Measurements from ENCODE around the gene AMOTL1. TPM values are rescaled to one million over a fixed set of nuclear protein-coding genes. Genes with fewer than 3 reads are reported as not detected.

The AMOTL1 gene
- total and polyA plus RNA-seq, 8 donors = 5.0 to 46.3 (median 14.8) TPM

- intact Hi-C loops (cut with DNase I; ENCODE audit: low total_unique reads) = no loop called here
- Histone ChIP-seq H3K27me3 (no peaks in the 10 kb centered on the region), H3K4me1 (no peaks in the 10 kb centered on the region), H3K4me3 (no peak overlapping the region), H3K27ac (no peak overlapping the region), H3K9me3 (no peaks in the 10 kb centered on the region), H3K36me3 (no peaks in the 10 kb centered on the region)
- 66 to 87% (median 78%) methylated on average over 1 of the region's 1 CpG for WGBS, 5 donors
- TF ChIP-seq EP300 (IDR thresholded peaks at IDR 0.05) (no peak), POLR2AphosphoS5 (IDR thresholded peaks at IDR 0.05) (no peak), POLR2A (IDR thresholded peaks at IDR 0.05) (no peak)
- TF ChIP-seq, protein P1, sequence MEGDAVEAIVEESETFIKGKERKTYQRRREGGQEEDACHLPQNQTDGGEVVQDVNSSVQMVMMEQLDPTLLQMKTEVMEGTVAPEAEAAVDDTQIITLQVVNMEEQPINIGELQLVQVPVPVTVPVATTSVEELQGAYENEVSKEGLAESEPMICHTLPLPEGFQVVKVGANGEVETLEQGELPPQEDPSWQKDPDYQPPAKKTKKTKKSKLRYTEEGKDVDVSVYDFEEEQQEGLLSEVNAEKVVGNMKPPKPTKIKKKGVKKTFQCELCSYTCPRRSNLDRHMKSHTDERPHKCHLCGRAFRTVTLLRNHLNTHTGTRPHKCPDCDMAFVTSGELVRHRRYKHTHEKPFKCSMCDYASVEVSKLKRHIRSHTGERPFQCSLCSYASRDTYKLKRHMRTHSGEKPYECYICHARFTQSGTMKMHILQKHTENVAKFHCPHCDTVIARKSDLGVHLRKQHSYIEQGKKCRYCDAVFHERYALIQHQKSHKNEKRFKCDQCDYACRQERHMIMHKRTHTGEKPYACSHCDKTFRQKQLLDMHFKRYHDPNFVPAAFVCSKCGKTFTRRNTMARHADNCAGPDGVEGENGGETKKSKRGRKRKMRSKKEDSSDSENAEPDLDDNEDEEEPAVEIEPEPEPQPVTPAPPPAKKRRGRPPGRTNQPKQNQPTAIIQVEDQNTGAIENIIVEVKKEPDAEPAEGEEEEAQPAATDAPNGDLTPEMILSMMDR (IDR thresholded peaks at IDR 0.05) = no peak
- no peak for DNase-seq
Measured at GRCh38 chr11:94722735-94723134, 45.4 kb upstream of the AMOTL1 start.

- no peaks in the 10 kb centered on the region for H3K36me3 ChIP-seq
- no peak for TF ChIP-seq POLR2A (IDR thresholded peaks at IDR 0.05)
- no peak for TF ChIP-seq EP300 (IDR thresholded peaks at IDR 0.05)
- TF ChIP-seq, protein P1 (IDR thresholded peaks at IDR 0.05) = no peak
- no peak for TF ChIP-seq POLR2AphosphoS5 (IDR thresholded peaks at IDR 0.05)
- no peaks in the 10 kb centered on the region for H3K9me3 ChIP-seq
- no peak overlapping the region for H3K4me3 ChIP-seq
- DNase-seq = no peak
- H3K4me1 ChIP-seq = no peaks in the 10 kb centered on the region
- no peaks in the 10 kb centered on the region for H3K27me3 ChIP-seq
- no peak overlapping the region for H3K27ac ChIP-seq
- WGBS, 5 donors = 75 to 96% (median 85%) methylated on average over 2 of the region's 2 CpGs
- intact Hi-C loops (cut with DNase I; ENCODE audit: low total_unique reads) = no loop called here
Measured at GRCh38 chr11:94725097-94725496, 43.1 kb upstream of the AMOTL1 start.

DNA sequence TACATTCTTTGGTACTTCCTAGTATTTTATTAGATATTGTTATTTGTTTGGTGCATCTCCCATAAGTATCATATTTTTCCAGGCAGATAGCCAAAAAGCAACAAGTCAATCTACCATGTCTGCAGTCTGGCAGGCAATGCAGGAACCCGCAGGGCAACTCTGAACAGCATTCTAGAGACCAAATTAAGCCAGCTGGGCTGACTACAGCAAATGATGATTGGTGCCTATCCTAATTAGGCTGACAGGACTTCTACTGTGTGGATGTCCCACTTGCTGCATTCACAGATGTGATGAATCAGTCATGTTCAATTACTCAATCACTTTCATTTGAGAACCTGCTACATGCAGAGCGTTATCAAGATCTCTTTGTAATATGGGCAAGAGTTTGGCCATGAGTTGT is 40.3 kb upstream of the AMOTL1 start:
- Histone ChIP-seq H3K27me3 (no peaks in the 10 kb centered on the region), H3K36me3 (no peaks in the 10 kb centered on the region), H3K4me1 (peaks cover 0 to 13% (median 2%) of the 10 kb centered on the region in 4 donors), H3K27ac (no peak overlapping the region), H3K9me3 (no peaks in the 10 kb centered on the region), H3K4me3 (no peak overlapping the region)
- no peak for DNase-seq
- TF ChIP-seq, protein P1 (IDR thresholded peaks at IDR 0.05) = no peak
- no peak for TF ChIP-seq POLR2A (IDR thresholded peaks at IDR 0.05)
- TF ChIP-seq EP300 (IDR thresholded peaks at IDR 0.05) = no peak
- no peak for TF ChIP-seq POLR2AphosphoS5 (IDR thresholded peaks at IDR 0.05)
- 78 to 96% (median 89%) methylated on average over 2 of the region's 2 CpGs for WGBS, 5 donors
- intact Hi-C loops (cut with DNase I; ENCODE audit: low total_unique reads) = no loop called here

DNA sequence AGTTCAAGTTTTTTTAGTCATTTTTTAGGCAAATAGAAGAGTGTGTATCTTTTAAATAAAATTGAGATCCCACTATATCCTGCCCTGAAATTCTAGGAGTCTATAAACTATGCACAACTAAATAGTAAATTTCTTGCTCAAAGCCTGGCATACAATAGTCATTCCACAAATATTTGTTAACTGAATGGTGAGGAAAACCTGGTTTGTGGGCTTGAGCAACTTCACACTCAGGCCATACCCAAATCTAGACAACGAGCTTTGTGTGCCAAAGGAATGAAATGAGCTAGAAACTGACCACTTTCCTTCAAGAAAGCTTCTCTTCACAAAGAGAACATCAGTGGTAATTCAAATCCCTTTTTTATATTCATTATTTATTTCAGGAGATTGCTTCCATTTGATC is 39.6 kb upstream of the AMOTL1 start:
- H3K4me3 ChIP-seq = no peak overlapping the region
- H3K9me3 ChIP-seq = no peaks in the 10 kb centered on the region
- 61 to 86% (median 77%) methylated on average over 1 of the region's 1 CpG for WGBS, 5 donors
- peaks cover 0 to 15% (median 5%) of the 10 kb centered on the region in 4 donors for H3K4me1 ChIP-seq
- no peaks in the 10 kb centered on the region for H3K27me3 ChIP-seq
- H3K36me3 ChIP-seq = no peaks in the 10 kb centered on the region
- TF ChIP-seq, protein P1 (IDR thresholded peaks at IDR 0.05) = no peak
- TF ChIP-seq EP300 (IDR thresholded peaks at IDR 0.05) (no peak), POLR2A (IDR thresholded peaks at IDR 0.05) (no peak), POLR2AphosphoS5 (IDR thresholded peaks at IDR 0.05) (no peak)
- intact Hi-C loops (cut with DNase I; ENCODE audit: low total_unique reads) = no loop called here
- no peak overlapping the region for H3K27ac ChIP-seq
- no peak for DNase-seq

Data from stomach (tissue), 9 donors.